KMS-11 (cell line): ENCODE data around the gene RASIP1.

Experiments used
- H2AFZ ChIP-seq: fragments of 200-600 bp; sonication (generic); 2 replicates; pipeline ENCODE4 v1.6.1; 2016; ENCODE audit warnings: antibody characterized with exemption, mixed run types, low read depth
- H3K27ac ChIP-seq: fragments of 200-600 bp; sonication (generic); 2 replicates; pipeline ENCODE4 v1.6.1; 2016; ENCODE audit warnings: mild to moderate bottlenecking, mixed run types
- H3K27me3 ChIP-seq: fragments of 200-600 bp; sonication (generic); 2 replicates; pipeline ENCODE4 v1.6.1; 2017; ENCODE audit warnings: mild to moderate bottlenecking, low read depth, mixed run types, moderate library complexity; ENCODE audit not compliant: insufficient read depth
- H3K36me3 ChIP-seq: fragments of 200-600 bp; sonication (generic); 2 replicates; pipeline ENCODE4 v1.6.1; 2017; ENCODE audit warnings: mild to moderate bottlenecking, mixed run types; ENCODE audit not compliant: insufficient read depth
- H3K4me1 ChIP-seq: fragments of 200-600 bp; sonication (generic); 2 replicates; pipeline ENCODE4 v1.6.1; 2016; ENCODE audit warnings: mild to moderate bottlenecking, low read depth, mixed run types; ENCODE audit not compliant: poor library complexity, severe bottlenecking
- H3K4me2 ChIP-seq: fragments of 200-600 bp; sonication (generic); 2 replicates; pipeline ENCODE4 v1.7.0; 2016; ENCODE audit warnings: mild to moderate bottlenecking, mixed run types
- H3K4me3 ChIP-seq: fragments of 200-600 bp; sonication (generic); IDR thresholded peaks from 2 replicates; pipeline ENCODE4 v1.6.1; 2017; ENCODE audit warnings: low read depth, low read length, mixed read lengths; ENCODE audit not compliant: insufficient read depth
- H3K79me2 ChIP-seq: fragments of 200-600 bp; sonication (generic); 2 replicates; pipeline ENCODE4 v1.6.1; 2016; ENCODE audit warnings: low read depth, mixed run types; ENCODE audit not compliant: insufficient read depth
- H3K9ac ChIP-seq: fragments of 200-600 bp; sonication (generic); 2 replicates; pipeline ENCODE4 v1.6.1; 2016; ENCODE audit warnings: mild to moderate bottlenecking, mixed run types
- H4K20me1 ChIP-seq: fragments of 200-600 bp; sonication (generic); 2 replicates; pipeline ENCODE4 v1.6.1; 2016; ENCODE audit warnings: mild to moderate bottlenecking, mixed run types; ENCODE audit not compliant: insufficient read depth
- TF ChIP-seq, protein P1 (sequence below): fragments of 200-600 bp; sonication (generic); conservative IDR thresholded peaks from 2 replicates; pipeline ENCODE4 v1.6.1; 2017; ENCODE audit warnings: low read depth, mild to moderate bottlenecking, antibody characterized with exemption, low read length, moderate library complexity, mixed read lengths

Gene RASIP1

DNA sequence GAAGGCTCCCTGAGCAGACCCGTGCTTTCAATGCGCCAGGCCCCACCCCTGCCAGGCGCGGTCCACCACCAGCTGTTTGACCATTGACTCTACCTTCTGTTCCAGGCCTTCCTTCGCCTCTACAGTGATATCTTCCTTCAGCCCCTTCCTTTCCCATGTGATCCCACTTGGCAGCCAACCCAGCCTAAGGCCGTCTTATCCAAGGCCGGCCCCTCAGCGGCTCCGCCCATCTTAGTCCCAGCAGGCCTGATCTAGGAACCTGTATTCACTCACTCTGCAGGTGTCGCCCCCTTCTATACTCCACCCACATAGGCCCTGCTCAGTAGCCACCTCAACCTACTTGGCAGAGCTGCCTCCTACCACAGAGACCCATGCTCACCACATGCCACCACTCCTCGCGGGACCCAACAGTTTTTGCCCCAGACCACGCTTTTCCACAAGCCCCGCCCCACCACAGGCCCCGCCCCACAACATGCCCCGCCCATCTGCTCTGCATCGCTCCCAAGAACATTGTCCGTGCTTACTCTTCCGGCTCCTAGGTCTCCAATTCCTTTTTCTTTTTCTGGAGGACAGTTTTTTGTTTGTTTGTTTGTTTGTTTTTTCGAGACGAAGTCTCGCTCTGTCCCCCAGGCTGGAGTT lies 2.9 kb downstream of the RASIP1 start:
- Histone ChIP-seq H3K4me2 (no peak overlapping the region), H3K4me3 (no peak overlapping the region), H3K27ac (no peak overlapping the region)

DNA sequence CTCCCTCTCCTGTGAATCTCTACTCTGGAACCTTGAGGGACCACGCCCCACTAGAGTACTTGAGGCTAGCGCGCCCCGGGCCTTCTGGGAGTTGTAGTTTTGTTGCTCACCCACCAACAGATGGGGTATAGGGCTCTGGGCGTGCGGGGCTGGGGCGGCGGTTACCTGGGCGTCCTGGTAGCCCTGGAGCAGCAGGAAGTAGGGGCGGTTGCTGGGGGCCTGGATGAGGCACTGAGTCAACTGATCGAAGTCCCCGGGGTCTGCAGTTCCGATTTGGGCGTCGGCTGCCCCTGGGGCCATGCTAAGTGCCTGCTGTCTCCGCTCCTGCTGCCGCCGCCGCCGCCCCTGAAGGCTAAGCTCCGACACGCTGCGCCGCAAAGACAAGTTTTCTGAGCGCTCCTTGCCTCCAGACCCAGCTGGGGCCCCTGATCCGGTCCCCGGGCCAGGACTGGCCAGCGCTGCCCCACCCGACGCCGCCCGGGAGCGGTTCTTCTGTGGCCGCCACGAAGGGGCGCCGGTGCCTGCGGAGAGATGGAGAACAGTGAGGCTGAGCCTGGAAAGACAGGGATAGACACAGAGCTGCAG lies 5.3 kb downstream of the RASIP1 start:
- H4K20me1 ChIP-seq, result no peaks in the 10 kb centered on the region
- no peak overlapping the region for H2AFZ ChIP-seq
- H3K4me3 ChIP-seq, result no peak overlapping the region
- peaks cover 47% of the 10 kb centered on the region for H3K27me3 ChIP-seq
- no peaks in the 10 kb centered on the region for H3K36me3 ChIP-seq
- H3K4me1 ChIP-seq, result peaks cover 9% of the 10 kb centered on the region
- no peak overlapping the region for H3K4me2 ChIP-seq
- no peak overlapping the region for H3K9ac ChIP-seq
- no peak overlapping the region for H3K27ac ChIP-seq
- H3K79me2 ChIP-seq, result no peaks in the 10 kb centered on the region
- TF ChIP-seq, protein P1, sequence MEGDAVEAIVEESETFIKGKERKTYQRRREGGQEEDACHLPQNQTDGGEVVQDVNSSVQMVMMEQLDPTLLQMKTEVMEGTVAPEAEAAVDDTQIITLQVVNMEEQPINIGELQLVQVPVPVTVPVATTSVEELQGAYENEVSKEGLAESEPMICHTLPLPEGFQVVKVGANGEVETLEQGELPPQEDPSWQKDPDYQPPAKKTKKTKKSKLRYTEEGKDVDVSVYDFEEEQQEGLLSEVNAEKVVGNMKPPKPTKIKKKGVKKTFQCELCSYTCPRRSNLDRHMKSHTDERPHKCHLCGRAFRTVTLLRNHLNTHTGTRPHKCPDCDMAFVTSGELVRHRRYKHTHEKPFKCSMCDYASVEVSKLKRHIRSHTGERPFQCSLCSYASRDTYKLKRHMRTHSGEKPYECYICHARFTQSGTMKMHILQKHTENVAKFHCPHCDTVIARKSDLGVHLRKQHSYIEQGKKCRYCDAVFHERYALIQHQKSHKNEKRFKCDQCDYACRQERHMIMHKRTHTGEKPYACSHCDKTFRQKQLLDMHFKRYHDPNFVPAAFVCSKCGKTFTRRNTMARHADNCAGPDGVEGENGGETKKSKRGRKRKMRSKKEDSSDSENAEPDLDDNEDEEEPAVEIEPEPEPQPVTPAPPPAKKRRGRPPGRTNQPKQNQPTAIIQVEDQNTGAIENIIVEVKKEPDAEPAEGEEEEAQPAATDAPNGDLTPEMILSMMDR, result no peak

More for the DNA sequence above, 2.9 kb downstream of the RASIP1 start:
- Histone ChIP-seq H4K20me1 (no peaks in the 10 kb centered on the region), H3K9ac (no peak overlapping the region), H3K27me3 (peaks cover 38% of the 10 kb centered on the region), H3K4me1 (peaks cover 9% of the 10 kb centered on the region), H3K79me2 (no peaks in the 10 kb centered on the region), H3K36me3 (no peaks in the 10 kb centered on the region), H2AFZ (no peak overlapping the region)
- TF ChIP-seq, protein P1, result no peak

DNA sequence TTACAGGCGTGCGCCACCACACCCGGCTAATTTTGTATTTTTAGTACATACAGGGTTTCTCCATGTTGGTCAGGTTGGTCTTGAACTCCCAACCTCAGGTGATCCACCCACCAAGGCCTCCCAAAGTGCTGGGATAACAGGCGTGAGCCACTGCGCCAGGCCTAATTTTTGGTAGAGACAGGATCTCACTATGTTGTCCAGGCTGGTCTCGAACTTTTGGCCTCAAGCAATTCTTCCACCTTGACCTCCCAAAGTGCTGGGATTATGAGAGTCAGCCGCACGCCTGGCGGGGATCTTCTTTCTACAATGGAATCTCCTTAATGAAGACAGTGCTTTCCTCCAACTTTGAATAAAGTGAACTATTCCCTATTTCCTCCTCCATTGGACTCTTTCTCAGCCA lies 5.8 kb downstream of the RASIP1 start:
- no peaks in the 10 kb centered on the region for H3K79me2 ChIP-seq

DNA sequence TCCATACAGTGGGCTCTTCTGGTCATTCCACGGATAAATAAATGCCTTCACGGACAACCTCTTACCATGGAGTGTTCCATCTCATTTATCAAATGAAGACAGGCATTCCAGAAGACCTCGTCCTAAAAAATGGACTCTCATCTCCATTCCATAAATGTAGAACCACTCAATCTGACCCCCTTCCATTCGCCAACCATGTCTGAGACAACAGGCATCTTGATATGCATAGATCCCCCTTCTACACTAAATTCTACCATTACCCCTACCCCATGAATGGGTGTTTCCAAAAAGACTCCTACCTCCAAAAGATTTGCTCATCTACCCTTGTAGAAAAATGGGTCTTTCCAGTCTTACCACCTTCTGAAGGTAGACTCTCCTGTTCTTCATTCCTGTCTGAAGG lies 9.0 kb downstream of the RASIP1 start:
- Histone ChIP-seq H2AFZ (no peak overlapping the region), H3K36me3 (no peaks in the 10 kb centered on the region), H3K79me2 (no peaks in the 10 kb centered on the region), H3K4me3 (no peak overlapping the region), H3K27ac (no peak overlapping the region), H3K27me3 (peaks cover 62% of the 10 kb centered on the region), H4K20me1 (no peaks in the 10 kb centered on the region), H3K4me2 (no peak overlapping the region), H3K4me1 (no peaks in the 10 kb centered on the region), H3K9ac (no peak overlapping the region)
- TF ChIP-seq, protein P1, result no peak

More for the DNA sequence above, 5.8 kb downstream of the RASIP1 start:
- Histone ChIP-seq H4K20me1 (no peaks in the 10 kb centered on the region), H3K4me3 (no peak overlapping the region), H3K4me1 (peaks cover 9% of the 10 kb centered on the region), H3K9ac (no peak overlapping the region), H3K27ac (no peak overlapping the region), H3K4me2 (no peak overlapping the region), H3K36me3 (no peaks in the 10 kb centered on the region), H2AFZ (no peak overlapping the region), H3K27me3 (peaks cover 48% of the 10 kb centered on the region)
- TF ChIP-seq, protein P1, result no peak
